MM.1S (cell line): ENCODE measurements around the gene ZNF592.

Experiments
- CTCF ChIP-seq: fragments of 300-600 bp; sonication (generic); IDR thresholded peaks from 2 replicates; pipeline ENCODE4 v1.5.1; 2016; ENCODE audit warnings: antibody characterized with exemption, low read length, mixed read lengths
- EZH2 ChIP-seq: fragments of 300-600 bp; sonication (generic); optimal IDR thresholded peaks from 2 replicates; pipeline ENCODE3; 2017; ENCODE audit warnings: low read depth, mild to moderate bottlenecking, antibody characterized with exemption, low read length, mixed read lengths
- EZH2phosphoT487 ChIP-seq: fragments of 300-600 bp; sonication (generic); IDR thresholded peaks from 2 replicates; pipeline ENCODE4 v1.6.1; 2018; ENCODE audit warnings: antibody characterized with exemption, low read length

GRCh38 chr15:84790676-84791075, 42.3 kb downstream of the ZNF592 start:
- no peak for TF ChIP-seq CTCF
- no peak for TF ChIP-seq EZH2
- TF ChIP-seq EZH2phosphoT487, result no peak
